Breast epithelium (tissue), 3 donors: ENCODE measurements around the gene MON2.

ENCODE experiments used
- CTCF ChIP-seq, 3 donors: fragments of 450-650 bp; IDR thresholded peaks; one replicate each; pipeline ENCODE4 v1.5.1; 2016 to 2017; ENCODE audit warnings: antibody characterized with exemption in 3 of 3, mild to moderate bottlenecking in 3 of 3, moderate library complexity in 3 of 3
- POLR2A ChIP-seq: fragments of 450-650 bp; IDR thresholded peaks from one replicate; pipeline ENCODE4 v1.6.1; 2016; ENCODE audit warnings: antibody characterized with exemption, mild to moderate bottlenecking, moderate library complexity

GRCh38 chr12:62523619-62524018 is 57.0 kb downstream of the MON2 start:
- TF ChIP-seq CTCF (IDR thresholded peaks at IDR 0.05) (no peak), POLR2A (no peak)
